Right lobe of liver (tissue), 6 donors: ENCODE measurements around the gene BICDL1. TPM values are rescaled to one million over a fixed set of nuclear protein-coding genes. Genes with fewer than 3 reads are reported as not detected.
A peak's percentile ranks its signal among the peaks of the same experiment; 100 is the strongest.

Experiments
- ATAC-seq, 4 donors: fragments of 200-7000 bp; cut with Tn5 transposase; one replicate each; pipeline ENCODE4 v1.9.1; 2020; ENCODE audit warnings: mild to moderate bottlenecking in 4 of 4, moderate library complexity in 4 of 4
- DNase-seq, 3 donors: peaks; one replicate each; pipeline ENCODE4 v3.0.0-alpha.2; 2020
- H3K27ac ChIP-seq, 3 donors: fragments of 200-600 bp; one replicate each; pipeline ENCODE4 v1.8.0; 2022
- H3K27me3 ChIP-seq, 2 donors: fragments of 200-600 bp; one replicate each; pipeline ENCODE4 v1.8.0; 2022
- H3K36me3 ChIP-seq, 4 donors: fragments of 200-600 bp; sonication (generic) in 1 of 4; one replicate each; pipeline versions ENCODE4 v1.5.1 to v1.8.0; 2017 to 2022; ENCODE audit warnings: control low read depth in 1 of 4
- H3K4me1 ChIP-seq, 4 donors: fragments of 200-600 bp; sonication (generic) in 1 of 4; one replicate each; pipeline versions ENCODE4 v1.5.1 to v1.8.0; 2017 to 2022; ENCODE audit warnings: control low read depth in 1 of 4
- H3K4me3 ChIP-seq, 3 donors: fragments of 200-600 bp; one replicate each; pipeline ENCODE4 v1.8.0; 2022
- H3K9me3 ChIP-seq, 4 donors: fragments of 200-600 bp; sonication (generic) in 1 of 4; one replicate each; pipeline versions ENCODE4 v1.5.1 to v1.8.0; 2017 to 2022; ENCODE audit warnings: control low read depth in 1 of 4
- CTCF ChIP-seq, 4 donors: fragments of 200-600 bp in 3 of 4; fragments of 450-650 bp in 1 of 4; IDR thresholded peaks; one replicate each; pipeline versions ENCODE4 v1.5.1 to v1.8.0; 2016 to 2022; ENCODE audit warnings: antibody characterized with exemption in 4 of 4, mild to moderate bottlenecking in 2 of 4
- POLR2A ChIP-seq: fragments of 450-650 bp; IDR thresholded peaks from one replicate; pipeline ENCODE4 v1.6.1; 2017; ENCODE audit warnings: antibody characterized with exemption, mild to moderate bottlenecking
- WGBS: methylation state at CpG from one replicate; pipeline ENCODE4 v1.1.6; 2018; ENCODE audit warnings: low coverage, low lambda C conversion rate; ENCODE audit not compliant: insufficient coverage; ENCODE audit errors: missing lambda C conversion rate; 5-methylcytosine and 5-hydroxymethylcytosine counted together
- intact Hi-C, 2 donors: fragments of 100-400 bp; cut with DNase I; formaldehyde crosslinking; loops; one replicate each; pipeline versions ENCODE4 v1.11.2 to v1.14.1; 2022
- total RNA-seq, 6 experiments: library from RNA; depleted of rRNA in 2 of 6; stranded (reverse); fragments of >200 nt in 2 of 6; fragmentation: NEBNext Ultra II Directional in 3 of 6; extraction: Animal tissue kit (Norgen Biotek cat#: 25700) in 3 of 6; gene quantifications; one replicate each; pipeline versions ENCODE4 v1.1.0 to v1.2.4, GENCODE V29; 2016 to 2023
- donor health status: DM: no; HTN: yes; CAD: no.
- donor health status: DM: no; HTN: no; CAD: no.
- donor health status: DM: no; HTN: no; CAD: no.
- donor health status: DM: no; HTN: yes; CAD: no.
- donor health status: DM: no; HTN: yes; CAD: no.

The BICDL1 gene
- total RNA-seq, 6 experiments from 2014 or later, result 1.5 to 13.0 (median 8.7) TPM

DNA sequence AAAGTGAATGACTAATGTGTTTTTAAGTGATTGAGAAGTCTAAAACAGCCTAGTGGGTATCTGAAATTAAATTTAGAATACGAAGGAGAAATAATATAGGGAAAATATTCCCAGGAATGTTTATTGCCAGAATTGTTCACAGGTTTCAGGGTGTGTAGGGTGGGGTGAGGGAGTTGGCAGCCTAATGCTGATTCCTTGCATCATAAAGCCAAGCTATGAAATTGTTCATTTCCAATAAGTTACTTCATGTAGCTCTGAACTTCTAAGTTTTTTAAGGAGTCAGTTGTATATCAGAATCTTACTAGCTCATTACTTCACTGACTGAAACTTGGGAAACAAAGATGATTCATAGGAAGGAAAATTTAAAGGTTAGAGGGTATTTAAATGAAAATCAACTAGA, 71.2 kb downstream of the BICDL1 start:
- ATAC-seq (no peak), DNase-seq (no peak)
- peaks cover 0 to 44% (median 10%) of the 10 kb centered on the region in 4 donors for H3K4me1 ChIP-seq
- intact Hi-C loops, result no loop called here
- TF ChIP-seq CTCF (IDR thresholded peaks at IDR 0.05) (no peak), POLR2A (no peak)
- no peak overlapping the region for H3K27ac ChIP-seq
- H3K36me3 ChIP-seq, result no peaks in the 10 kb centered on the region
- WGBS, result 88% methylated on average over 1 of the region's 1 CpG
- no peaks in the 10 kb centered on the region for H3K9me3 ChIP-seq
- H3K4me3 ChIP-seq, result no peak overlapping the region
- no peaks in the 10 kb centered on the region for H3K27me3 ChIP-seq

GRCh38 chr12:120060717-120061116, 71.7 kb downstream of the BICDL1 start:
- no peak for TF ChIP-seq POLR2A
- TF ChIP-seq CTCF (IDR thresholded peaks at IDR 0.05), result no peak
- 98% methylated on average over 5 of the region's 5 CpGs for WGBS

DNA sequence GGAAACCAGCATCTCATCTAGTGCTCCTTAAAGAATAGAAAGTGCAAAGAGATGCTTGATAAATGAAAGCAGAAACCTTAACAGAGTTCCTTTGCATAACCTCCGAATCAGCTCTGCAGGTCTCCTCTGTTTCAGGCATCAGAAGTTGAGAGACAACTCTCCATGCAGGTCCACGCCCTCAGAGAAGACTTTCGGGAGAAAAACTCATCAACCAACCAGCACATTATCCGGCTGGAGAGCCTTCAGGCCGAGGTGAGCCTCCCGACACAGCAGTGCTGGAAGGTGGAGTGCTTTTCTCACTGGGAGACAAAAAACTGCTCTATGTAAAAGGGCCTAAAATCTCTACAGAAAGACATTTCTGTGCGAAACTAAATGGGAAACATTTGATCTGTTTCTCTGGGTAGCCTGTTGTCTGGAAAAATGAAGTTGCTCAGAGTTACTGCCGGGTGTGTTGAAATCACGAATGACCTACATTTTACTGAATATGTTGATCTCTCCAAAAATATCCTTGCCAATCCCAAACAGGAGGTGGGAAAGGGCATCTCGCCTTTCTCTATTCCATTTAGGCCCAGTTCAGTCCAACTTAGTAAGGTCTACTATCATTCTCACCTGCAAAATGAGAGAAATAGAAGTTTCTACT, 72.7 kb downstream of the BICDL1 start:
- peak overlapping the region; percentile 51 to 93 (median 90) for H3K27ac ChIP-seq
- peak overlapping the region in 1 of 3 donors; percentile 22 for H3K4me3 ChIP-seq
- intact Hi-C loops, result no loop called here
- H3K9me3 ChIP-seq, result no peaks in the 10 kb centered on the region
- H3K4me1 ChIP-seq, result peaks cover 0 to 39% (median 6%) of the 10 kb centered on the region in 4 donors
- TF ChIP-seq CTCF (IDR thresholded peaks at IDR 0.05), result no peak
- no peak for TF ChIP-seq POLR2A
- peak in 1 of 3 donors; percentile 57 for DNase-seq
- WGBS, result 35% methylated on average over 10 of the region's 10 CpGs
- peak; percentile 69 to 86 (median 76) for ATAC-seq
- no peaks in the 10 kb centered on the region for H3K36me3 ChIP-seq
- no peaks in the 10 kb centered on the region for H3K27me3 ChIP-seq

More at GRCh38 chr12:120060717-120061116, 71.7 kb downstream of the BICDL1 start:
- Histone ChIP-seq H3K27me3 (no peaks in the 10 kb centered on the region), H3K9me3 (no peaks in the 10 kb centered on the region), H3K36me3 (no peaks in the 10 kb centered on the region), H3K27ac (peak overlapping the region in 2 of 3 donors; percentile 90 to 93), H3K4me3 (no peak overlapping the region), H3K4me1 (peaks cover 0 to 44% (median 9%) of the 10 kb centered on the region in 4 donors)
- DNase-seq (no peak), ATAC-seq (no peak)
- intact Hi-C loops, result no loop called here

GRCh38 chr12:120062976-120063579, 74.0 kb downstream of the BICDL1 start:
- peaks cover 0 to 39% (median 6%) of the 10 kb centered on the region in 4 donors for H3K4me1 ChIP-seq
- no peaks in the 10 kb centered on the region for H3K27me3 ChIP-seq
- H3K27ac ChIP-seq, result peak overlapping the region in 2 of 3 donors; percentile 51 to 93
- H3K36me3 ChIP-seq, result no peaks in the 10 kb centered on the region
- 72% methylated on average over 3 of the region's 3 CpGs for WGBS
- no peak overlapping the region for H3K4me3 ChIP-seq
- TF ChIP-seq POLR2A, result no peak
- no peak for TF ChIP-seq CTCF (IDR thresholded peaks at IDR 0.05)
- DNase-seq, result no peak
- no peaks in the 10 kb centered on the region for H3K9me3 ChIP-seq
- intact Hi-C loops, result no loop called here
- ATAC-seq, result peak in 2 of 4 donors; percentile 18 to 22
